ENCODE data around the gene NCL. TPM values are rescaled to one million over a fixed set of nuclear protein-coding genes. Genes with fewer than 3 reads are reported as not detected.

Gene NCL
- total RNA-seq, 1 experiment from 2014 or later = 1,077 TPM

DNA sequence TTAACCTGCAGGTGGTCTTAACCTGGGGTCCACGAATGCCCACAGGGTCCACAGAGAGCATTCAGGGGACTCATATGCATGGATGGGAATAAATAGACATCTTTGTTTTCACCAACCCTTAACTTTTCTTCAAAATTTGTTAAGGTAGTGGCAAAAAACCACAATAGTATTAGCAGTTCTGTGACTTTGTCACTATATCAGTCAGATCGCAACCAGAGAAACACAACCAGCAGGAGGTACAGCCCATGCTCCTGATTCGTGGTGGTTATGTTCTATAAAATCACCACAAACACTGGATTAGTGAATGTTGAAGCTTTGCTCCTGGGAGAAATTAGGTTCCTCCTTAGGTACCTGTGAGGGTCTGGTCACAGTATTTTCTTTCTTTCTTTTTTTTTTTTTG lies 37.2 kb downstream of the NCL start:
- Histone ChIP-seq H3K9me3 (ENCODE audit: control insufficient read depth in 1 of 2, insufficient read depth in 1 of 2, low read depth in 1 of 2, low read length in 2 of 2) (peaks cover 3 to 14% of the 10 kb centered on the region in 2 experiments; a peak in 1 of 4 replicates), H3K4me2 (ENCODE audit: low read length) (no peak overlapping the region), H4K20me1 (ENCODE audit: insufficient read depth) (no peaks in the 10 kb centered on the region), H3K9ac (ENCODE audit: low read length) (no peak overlapping the region), H3K27me3 (ENCODE audit: insufficient read depth, low read length) (no peaks in the 10 kb centered on the region), H3K9me2 (ENCODE audit: insufficient read depth) (no peaks in the 10 kb centered on the region), H3K4me1 (ENCODE audit: control insufficient read depth in 1 of 2, insufficient read depth in 2 of 2, low read length in 2 of 2) (peaks cover 0 to 5% of the 10 kb centered on the region in 2 experiments; a peak in 1 of 4 replicates), H2AFZ (ENCODE audit: low read depth, low read length, poor library complexity, severe bottlenecking) (no peak overlapping the region), H3K36me3 (ENCODE audit: control insufficient read depth in 1 of 2, insufficient read depth in 2 of 2, low read length in 2 of 2) (no peaks in the 10 kb centered on the region), H3K79me2 (ENCODE audit: insufficient read depth, low read length) (no peaks in the 10 kb centered on the region), H3K27ac (ENCODE audit: low read depth, low read length) (no peak overlapping the region), H3K4me3 (replicated peaks in 1 of 2; ENCODE audit: low read depth in 1 of 2, low read length in 2 of 2) (no peak overlapping the region)
- intact Hi-C loops (cut with micrococcal nuclease) = no loop called here
- DNase-seq (ENCODE audit: low read depth, low spot score) (no peak), ATAC-seq (no peak)
- ChIA-PET CTCF (no interaction called here), POLR2A (no interaction called here), RAD21 (ENCODE audit: low non-redundant PET in 1 of 2, low total read pairs in 2 of 2, uncharacterized antibody in 2 of 2, unreplicated experiment in 2 of 2) (no interaction called here)
- no peak for TF ChIP-seq JUND (IDR thresholded peaks at IDR 0.05)
- TF ChIP-seq CEBPB (IDR thresholded peaks at IDR 0.05; ENCODE audit: low read depth) = no peak
- TF ChIP-seq TCF7L2 (IDR thresholded peaks at IDR 0.05; ENCODE audit: borderline replicate concordance, extremely low read depth, insufficient read depth, insufficient read length) = no peak
- no peak for TF ChIP-seq ELF1 (IDR thresholded peaks at IDR 0.05; ENCODE audit: borderline replicate concordance, low read depth)
- TF ChIP-seq, protein P1, sequence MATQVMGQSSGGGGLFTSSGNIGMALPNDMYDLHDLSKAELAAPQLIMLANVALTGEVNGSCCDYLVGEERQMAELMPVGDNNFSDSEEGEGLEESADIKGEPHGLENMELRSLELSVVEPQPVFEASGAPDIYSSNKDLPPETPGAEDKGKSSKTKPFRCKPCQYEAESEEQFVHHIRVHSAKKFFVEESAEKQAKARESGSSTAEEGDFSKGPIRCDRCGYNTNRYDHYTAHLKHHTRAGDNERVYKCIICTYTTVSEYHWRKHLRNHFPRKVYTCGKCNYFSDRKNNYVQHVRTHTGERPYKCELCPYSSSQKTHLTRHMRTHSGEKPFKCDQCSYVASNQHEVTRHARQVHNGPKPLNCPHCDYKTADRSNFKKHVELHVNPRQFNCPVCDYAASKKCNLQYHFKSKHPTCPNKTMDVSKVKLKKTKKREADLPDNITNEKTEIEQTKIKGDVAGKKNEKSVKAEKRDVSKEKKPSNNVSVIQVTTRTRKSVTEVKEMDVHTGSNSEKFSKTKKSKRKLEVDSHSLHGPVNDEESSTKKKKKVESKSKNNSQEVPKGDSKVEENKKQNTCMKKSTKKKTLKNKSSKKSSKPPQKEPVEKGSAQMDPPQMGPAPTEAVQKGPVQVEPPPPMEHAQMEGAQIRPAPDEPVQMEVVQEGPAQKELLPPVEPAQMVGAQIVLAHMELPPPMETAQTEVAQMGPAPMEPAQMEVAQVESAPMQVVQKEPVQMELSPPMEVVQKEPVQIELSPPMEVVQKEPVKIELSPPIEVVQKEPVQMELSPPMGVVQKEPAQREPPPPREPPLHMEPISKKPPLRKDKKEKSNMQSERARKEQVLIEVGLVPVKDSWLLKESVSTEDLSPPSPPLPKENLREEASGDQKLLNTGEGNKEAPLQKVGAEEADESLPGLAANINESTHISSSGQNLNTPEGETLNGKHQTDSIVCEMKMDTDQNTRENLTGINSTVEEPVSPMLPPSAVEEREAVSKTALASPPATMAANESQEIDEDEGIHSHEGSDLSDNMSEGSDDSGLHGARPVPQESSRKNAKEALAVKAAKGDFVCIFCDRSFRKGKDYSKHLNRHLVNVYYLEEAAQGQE (IDR thresholded peaks at IDR 0.05; ENCODE audit: low read depth) = no peak
- TF ChIP-seq SIN3A (IDR thresholded peaks at IDR 0.05; ENCODE audit: low read depth) = no peak
- TF ChIP-seq SP1 (IDR thresholded peaks at IDR 0.05; ENCODE audit: low read depth) = no peak
- TF ChIP-seq, protein P2, sequence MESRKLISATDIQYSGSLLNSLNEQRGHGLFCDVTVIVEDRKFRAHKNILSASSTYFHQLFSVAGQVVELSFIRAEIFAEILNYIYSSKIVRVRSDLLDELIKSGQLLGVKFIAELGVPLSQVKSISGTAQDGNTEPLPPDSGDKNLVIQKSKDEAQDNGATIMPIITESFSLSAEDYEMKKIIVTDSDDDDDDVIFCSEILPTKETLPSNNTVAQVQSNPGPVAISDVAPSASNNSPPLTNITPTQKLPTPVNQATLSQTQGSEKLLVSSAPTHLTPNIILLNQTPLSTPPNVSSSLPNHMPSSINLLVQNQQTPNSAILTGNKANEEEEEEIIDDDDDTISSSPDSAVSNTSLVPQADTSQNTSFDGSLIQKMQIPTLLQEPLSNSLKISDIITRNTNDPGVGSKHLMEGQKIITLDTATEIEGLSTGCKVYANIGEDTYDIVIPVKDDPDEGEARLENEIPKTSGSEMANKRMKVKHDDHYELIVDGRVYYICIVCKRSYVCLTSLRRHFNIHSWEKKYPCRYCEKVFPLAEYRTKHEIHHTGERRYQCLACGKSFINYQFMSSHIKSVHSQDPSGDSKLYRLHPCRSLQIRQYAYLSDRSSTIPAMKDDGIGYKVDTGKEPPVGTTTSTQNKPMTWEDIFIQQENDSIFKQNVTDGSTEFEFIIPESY (IDR thresholded peaks at IDR 0.05; ENCODE audit: extremely low read depth, insufficient replicate concordance, low read length) = no peak
- TF ChIP-seq, protein P3, sequence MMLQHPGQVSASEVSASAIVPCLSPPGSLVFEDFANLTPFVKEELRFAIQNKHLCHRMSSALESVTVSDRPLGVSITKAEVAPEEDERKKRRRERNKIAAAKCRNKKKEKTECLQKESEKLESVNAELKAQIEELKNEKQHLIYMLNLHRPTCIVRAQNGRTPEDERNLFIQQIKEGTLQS (IDR thresholded peaks at IDR 0.05) = no peak
- TF ChIP-seq, protein P4, sequence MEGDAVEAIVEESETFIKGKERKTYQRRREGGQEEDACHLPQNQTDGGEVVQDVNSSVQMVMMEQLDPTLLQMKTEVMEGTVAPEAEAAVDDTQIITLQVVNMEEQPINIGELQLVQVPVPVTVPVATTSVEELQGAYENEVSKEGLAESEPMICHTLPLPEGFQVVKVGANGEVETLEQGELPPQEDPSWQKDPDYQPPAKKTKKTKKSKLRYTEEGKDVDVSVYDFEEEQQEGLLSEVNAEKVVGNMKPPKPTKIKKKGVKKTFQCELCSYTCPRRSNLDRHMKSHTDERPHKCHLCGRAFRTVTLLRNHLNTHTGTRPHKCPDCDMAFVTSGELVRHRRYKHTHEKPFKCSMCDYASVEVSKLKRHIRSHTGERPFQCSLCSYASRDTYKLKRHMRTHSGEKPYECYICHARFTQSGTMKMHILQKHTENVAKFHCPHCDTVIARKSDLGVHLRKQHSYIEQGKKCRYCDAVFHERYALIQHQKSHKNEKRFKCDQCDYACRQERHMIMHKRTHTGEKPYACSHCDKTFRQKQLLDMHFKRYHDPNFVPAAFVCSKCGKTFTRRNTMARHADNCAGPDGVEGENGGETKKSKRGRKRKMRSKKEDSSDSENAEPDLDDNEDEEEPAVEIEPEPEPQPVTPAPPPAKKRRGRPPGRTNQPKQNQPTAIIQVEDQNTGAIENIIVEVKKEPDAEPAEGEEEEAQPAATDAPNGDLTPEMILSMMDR (IDR thresholded peaks at IDR 0.05 in 2 of 3, conservative IDR thresholded peaks at IDR 0.05 in 1 of 3; ENCODE audit: borderline replicate concordance in 1 of 3, insufficient read depth in 1 of 3, low read depth in 2 of 3, low read length in 2 of 3) = no peak
- TF ChIP-seq RAD21 (IDR thresholded peaks at IDR 0.05; ENCODE audit: low read depth) = no peak
- TF ChIP-seq EZH2 (IDR thresholded peaks at IDR 0.05) = no peak
- no peak for TF ChIP-seq FOSL1 (IDR thresholded peaks at IDR 0.05; ENCODE audit: low read depth)
- TF ChIP-seq POLR2A (IDR thresholded peaks at IDR 0.05; ENCODE audit: borderline replicate concordance, extremely low read depth, insufficient read depth, insufficient read length) = no peak
- TF ChIP-seq SRF (IDR thresholded peaks at IDR 0.05; ENCODE audit: low read depth) = no peak
- TF ChIP-seq ZNF274 (IDR thresholded peaks at IDR 0.05; ENCODE audit: low read depth, low read length) = no peak
- no peak for TF ChIP-seq ZFX (IDR thresholded peaks at IDR 0.05)
- no peak for TF ChIP-seq EZH2phosphoT487 (IDR thresholded peaks at IDR 0.05; ENCODE audit: borderline replicate concordance)
- BruUV-seq (replicated peaks) = no TSS peak

Measured in HCT116 (cell line).